Gastroesophageal sphincter (tissue), 4 donors: ENCODE data around the gene CERS2. TPM values are rescaled to one million over a fixed set of nuclear protein-coding genes. Genes with fewer than 3 reads are reported as not detected.

ENCODE experiments used
- ATAC-seq: fragments of 150-250 bp; one replicate; pipeline ENCODE4 v1.9.1; 2016; ENCODE audit warnings: mild to moderate bottlenecking, moderate library complexity
- H3K27ac ChIP-seq, 4 donors: fragments of 200-600 bp; sonication (generic) in 3 of 4; 1 replicate in 3 of 4; 2 replicates in 1 of 4; pipeline ENCODE4 v1.5.1; 2016 to 2019
- H3K27me3 ChIP-seq: fragments of 200-600 bp; sonication (generic); one replicate; pipeline ENCODE4 v1.5.1; 2019
- H3K36me3 ChIP-seq, 2 donors: fragments of 200-600 bp; sonication (generic); one replicate each; pipeline ENCODE4 v1.5.1; 2019; ENCODE audit warnings: control low read depth in 1 of 2
- H3K4me1 ChIP-seq, 3 donors: fragments of 200-600 bp; sonication (generic); 1 replicate in 2 of 3; 2 replicates in 1 of 3; pipeline ENCODE4 v1.5.1; 2016 to 2019; ENCODE audit warnings: control low read depth in 2 of 3
- H3K4me3 ChIP-seq, 2 donors: fragments of 200-600 bp; sonication (generic); one replicate each; pipeline ENCODE4 v1.5.1; 2019; ENCODE audit warnings: mild to moderate bottlenecking in 1 of 2, moderate library complexity in 1 of 2
- H3K9me3 ChIP-seq, 3 donors: fragments of 200-600 bp; sonication (generic); one replicate each; pipeline ENCODE4 v1.5.1; 2017 to 2019; ENCODE audit warnings: control low read depth in 2 of 3
- EP300 ChIP-seq: sonication (generic); formaldehyde crosslinking; IDR thresholded peaks from one replicate; pipeline ENCODE4 v1.6.1; 2017; ENCODE audit warnings: antibody characterized with exemption, mild to moderate bottlenecking
- POLR2A ChIP-seq, 2 donors: fragments of 450-650 bp; IDR thresholded peaks; one replicate each; pipeline ENCODE4 v1.6.1; 2017; ENCODE audit warnings: antibody characterized with exemption in 2 of 2, mild to moderate bottlenecking in 2 of 2, moderate library complexity in 1 of 2
- POLR2AphosphoS5 ChIP-seq: sonication (generic); formaldehyde crosslinking; IDR thresholded peaks from one replicate; pipeline ENCODE4 v1.6.1; 2017; ENCODE audit warnings: antibody characterized with exemption
- WGBS, 2 donors: methylation state at CpG; one replicate each; pipeline ENCODE4 v1.1.5; 2018; ENCODE audit warnings: low coverage in 1 of 2; 5-methylcytosine and 5-hydroxymethylcytosine counted together
- total RNA-seq, 4 donors: library from RNA; depleted of rRNA; stranded (reverse); fragments of >200 nt; gene quantifications; one replicate each; pipeline ENCODE4 v1.1.0, GENCODE V29; 2016
- TF ChIP-seq, protein P1 (sequence below), 4 experiments: fragments of 200-600 bp in 2 of 4; fragments of 450-650 bp in 2 of 4; sonication (generic) in 1 of 4; IDR thresholded peaks; one replicate each; pipeline ENCODE4 v1.5.1; 2017 to 2019; ENCODE audit warnings: antibody characterized with exemption in 4 of 4, mild to moderate bottlenecking in 2 of 4, moderate library complexity in 2 of 4

CERS2 gene
- total RNA-seq, 4 donors from 2014 or later = 98.3 to 142 (median 127) TPM

DNA sequence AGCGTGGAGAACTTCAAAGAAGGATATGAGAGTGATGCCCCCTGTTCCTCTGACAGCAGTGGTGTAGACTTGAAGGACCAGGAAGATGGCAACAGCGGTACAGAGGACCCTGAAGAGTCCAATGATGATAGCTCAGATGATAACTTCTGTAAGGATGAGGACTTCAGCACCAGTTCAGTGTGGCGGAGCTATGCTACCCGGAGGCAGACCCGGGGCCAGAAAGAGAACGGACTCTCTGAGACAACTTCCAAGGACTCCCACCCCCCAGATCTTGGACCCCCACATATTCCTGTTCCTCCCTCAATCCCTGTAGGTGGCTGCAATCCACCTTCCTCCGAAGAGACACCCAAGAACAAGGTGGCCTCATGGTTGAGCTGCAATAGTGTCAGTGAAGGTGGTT, 14.0 kb downstream of the CERS2 start:
- TF ChIP-seq POLR2AphosphoS5 = no peak
- TF ChIP-seq, protein P1, sequence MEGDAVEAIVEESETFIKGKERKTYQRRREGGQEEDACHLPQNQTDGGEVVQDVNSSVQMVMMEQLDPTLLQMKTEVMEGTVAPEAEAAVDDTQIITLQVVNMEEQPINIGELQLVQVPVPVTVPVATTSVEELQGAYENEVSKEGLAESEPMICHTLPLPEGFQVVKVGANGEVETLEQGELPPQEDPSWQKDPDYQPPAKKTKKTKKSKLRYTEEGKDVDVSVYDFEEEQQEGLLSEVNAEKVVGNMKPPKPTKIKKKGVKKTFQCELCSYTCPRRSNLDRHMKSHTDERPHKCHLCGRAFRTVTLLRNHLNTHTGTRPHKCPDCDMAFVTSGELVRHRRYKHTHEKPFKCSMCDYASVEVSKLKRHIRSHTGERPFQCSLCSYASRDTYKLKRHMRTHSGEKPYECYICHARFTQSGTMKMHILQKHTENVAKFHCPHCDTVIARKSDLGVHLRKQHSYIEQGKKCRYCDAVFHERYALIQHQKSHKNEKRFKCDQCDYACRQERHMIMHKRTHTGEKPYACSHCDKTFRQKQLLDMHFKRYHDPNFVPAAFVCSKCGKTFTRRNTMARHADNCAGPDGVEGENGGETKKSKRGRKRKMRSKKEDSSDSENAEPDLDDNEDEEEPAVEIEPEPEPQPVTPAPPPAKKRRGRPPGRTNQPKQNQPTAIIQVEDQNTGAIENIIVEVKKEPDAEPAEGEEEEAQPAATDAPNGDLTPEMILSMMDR (IDR thresholded peaks at IDR 0.05) = no peak
- TF ChIP-seq POLR2A (IDR thresholded peaks at IDR 0.05) = no peak
- TF ChIP-seq EP300 = no peak
- Histone ChIP-seq H3K9me3 (no peaks in the 10 kb centered on the region), H3K36me3 (peaks cover 0 to 99% of the 10 kb centered on the region in 2 donors), H3K4me1 (no peaks in the 10 kb centered on the region), H3K27me3 (no peaks in the 10 kb centered on the region), H3K4me3 (no peak overlapping the region), H3K27ac (no peak overlapping the region)
- ATAC-seq = no peak
- WGBS, 2 donors = 93 to 96% methylated on average over 4 to 5 of the region's 7 CpGs

GRCh38 chr1:150957666-150958065, 17.0 kb downstream of the CERS2 start:
- no peak for ATAC-seq
- Histone ChIP-seq H3K36me3 (peaks cover 0 to 99% of the 10 kb centered on the region in 2 donors), H3K9me3 (no peaks in the 10 kb centered on the region), H3K4me3 (no peak overlapping the region), H3K27me3 (no peaks in the 10 kb centered on the region), H3K4me1 (no peaks in the 10 kb centered on the region), H3K27ac (no peak overlapping the region)
- TF ChIP-seq, protein P1 (IDR thresholded peaks at IDR 0.05) = no peak
- no peak for TF ChIP-seq POLR2A (IDR thresholded peaks at IDR 0.05)
- TF ChIP-seq EP300 = no peak
- TF ChIP-seq POLR2AphosphoS5 = no peak
- WGBS, 2 donors = 98 to 100% methylated on average over 3 to 9 of the region's 11 CpGs

- ATAC-seq = no peak
- Histone ChIP-seq H3K4me1 (no peaks in the 10 kb centered on the region), H3K4me3 (no peak overlapping the region), H3K9me3 (no peaks in the 10 kb centered on the region), H3K27me3 (no peaks in the 10 kb centered on the region), H3K36me3 (peaks cover 0 to 99% of the 10 kb centered on the region in 2 donors), H3K27ac (no peak overlapping the region)
- TF ChIP-seq EP300 = no peak
- TF ChIP-seq POLR2AphosphoS5 = no peak
- no peak for TF ChIP-seq POLR2A (IDR thresholded peaks at IDR 0.05)
- TF ChIP-seq, protein P1 (IDR thresholded peaks at IDR 0.05) = no peak
Observed at GRCh38 chr1:150955280-150955679, 19.4 kb downstream of the CERS2 start.

DNA sequence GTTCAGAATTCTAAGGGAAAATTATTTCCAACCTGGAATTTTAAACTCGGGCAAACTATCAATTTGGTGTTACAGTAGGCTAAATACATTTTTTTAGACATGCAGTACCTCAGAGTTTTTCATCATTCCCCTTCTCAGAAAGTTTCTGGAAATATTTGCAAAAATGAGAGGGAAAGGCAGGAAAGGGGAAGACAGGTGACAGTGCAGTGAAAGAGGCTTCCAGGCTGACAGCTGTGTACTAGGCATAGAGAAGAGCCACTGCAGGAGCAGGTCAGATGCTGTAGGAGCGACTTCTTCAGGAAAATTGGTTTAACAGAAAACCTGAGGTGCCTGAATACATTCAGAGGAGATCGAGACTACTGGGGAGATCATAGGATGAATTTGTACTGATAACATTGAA, 19.9 kb downstream of the CERS2 start:
- no peak for ATAC-seq
- no peaks in the 10 kb centered on the region for H3K27me3 ChIP-seq
- H3K27ac ChIP-seq = no peak overlapping the region
- H3K9me3 ChIP-seq = no peaks in the 10 kb centered on the region
- H3K4me1 ChIP-seq = no peaks in the 10 kb centered on the region
- WGBS, 2 donors = 90 to 96% methylated on average over 3 of the region's 3 CpGs
- TF ChIP-seq, protein P1 (IDR thresholded peaks at IDR 0.05) = no peak
- TF ChIP-seq POLR2A (IDR thresholded peaks at IDR 0.05) (no peak), POLR2AphosphoS5 (no peak), EP300 (no peak)
- H3K4me3 ChIP-seq = no peak overlapping the region
- H3K36me3 ChIP-seq = peaks cover 0 to 99% of the 10 kb centered on the region in 2 donors

- no peaks in the 10 kb centered on the region for H3K9me3 ChIP-seq
- no peaks in the 10 kb centered on the region for H3K4me1 ChIP-seq
- no peaks in the 10 kb centered on the region for H3K27me3 ChIP-seq
- WGBS, 2 donors = 68 to 83% methylated on average over 2 to 4 of the region's 5 CpGs
- no peak overlapping the region for H3K4me3 ChIP-seq
- no peak for ATAC-seq
- TF ChIP-seq POLR2AphosphoS5 = no peak
- no peak for TF ChIP-seq EP300
- TF ChIP-seq, protein P1 (IDR thresholded peaks at IDR 0.05) = no peak
- TF ChIP-seq POLR2A (IDR thresholded peaks at IDR 0.05) = no peak
- no peak overlapping the region for H3K27ac ChIP-seq
- peaks cover 0 to 100% of the 10 kb centered on the region in 2 donors for H3K36me3 ChIP-seq
Observed at GRCh38 chr1:150944856-150945255, 29.8 kb downstream of the CERS2 start.
